22Rv1 (cell line): ENCODE results near the gene SLC10A7.

Experiments
- CTCF ChIP-seq: fragments of 450-650 bp; IDR thresholded peaks from 2 replicates; pipeline ENCODE4 v1.5.1; 2017; ENCODE audit warnings: mild to moderate bottlenecking
- ZFX ChIP-seq: fragments of 450-650 bp; IDR thresholded peaks from 2 replicates; pipeline ENCODE4 v1.6.1; 2017; ENCODE audit warnings: antibody characterized with exemption, borderline replicate concordance

GRCh38 chr4:146329050-146329716 is 192.6 kb downstream of the SLC10A7 start:
- TF ChIP-seq CTCF, result no peak
- TF ChIP-seq ZFX, result no peak
